Hematopoietic multipotent progenitor cell (in vitro differentiated cells): ENCODE data around the gene MCIDAS. TPM values are rescaled to one million over a fixed set of nuclear protein-coding genes. Genes with fewer than 3 reads are reported as not detected.

Source experiments
- DNase-seq, 3 donors: peaks; one replicate each; pipeline ENCODE4 v3.0.0-alpha.2; 2011 to 2015; ENCODE audit warnings: low read depth in 2 of 3, low spot score in 2 of 3
- total RNA-seq: library from RNA; depleted of rRNA; stranded (reverse); fragments of >200 nt; gene quantifications from one replicate; pipeline ENCODE4 v1.2.3, GENCODE V29; 2012

MCIDAS gene
- total RNA-seq, 1 donor = not detected

GRCh38 chr5:55222985-55223811 is 3.9 kb downstream of the MCIDAS start:
- DNase-seq = peak in 1 of 3 donors; percentile 25

GRCh38 chr5:55222092-55222984 is 4.8 kb downstream of the MCIDAS start:
- DNase-seq = peak in 1 of 3 donors; percentile 31

DNA sequence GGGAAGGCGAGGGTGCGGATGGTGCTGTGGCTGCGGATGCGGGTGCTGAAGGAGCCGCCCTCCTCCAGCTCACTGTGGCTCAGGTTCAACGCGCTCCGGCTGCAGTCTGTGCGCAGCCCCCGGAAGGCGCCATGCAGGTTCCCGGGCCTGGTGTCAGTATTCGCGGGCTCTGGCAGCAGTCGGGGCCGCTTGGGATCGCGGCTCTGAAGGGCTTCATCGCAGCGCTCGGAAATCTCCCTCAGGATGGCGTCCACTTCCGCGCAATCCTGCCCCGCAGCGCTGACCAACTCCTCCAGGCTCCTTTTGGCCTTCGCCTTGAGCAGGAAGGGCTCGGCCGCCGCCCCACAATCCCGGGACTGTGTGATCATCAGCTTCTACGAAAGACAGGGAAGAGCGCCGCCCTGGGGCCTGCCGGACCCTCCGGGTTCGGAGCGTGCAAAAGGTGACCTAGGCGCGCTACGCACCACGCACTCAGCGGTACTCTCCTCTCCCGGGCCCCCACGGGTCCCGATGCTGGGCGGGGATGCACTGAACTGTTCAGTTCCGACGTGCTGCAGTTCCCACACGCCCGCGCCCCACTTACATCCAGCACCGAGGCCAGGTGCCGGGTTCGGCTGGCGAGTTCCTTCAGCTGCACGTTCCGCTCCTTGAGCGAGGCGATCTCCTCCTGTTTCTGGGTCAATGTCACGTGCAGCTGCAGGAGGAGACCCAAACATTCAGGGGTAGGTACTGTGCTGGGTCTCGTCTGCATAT is 6.5 kb downstream of the MCIDAS start:
- no peak for DNase-seq

GRCh38 chr5:55219770-55220169 is 7.3 kb downstream of the MCIDAS start:
- DNase-seq = no peak

DNA sequence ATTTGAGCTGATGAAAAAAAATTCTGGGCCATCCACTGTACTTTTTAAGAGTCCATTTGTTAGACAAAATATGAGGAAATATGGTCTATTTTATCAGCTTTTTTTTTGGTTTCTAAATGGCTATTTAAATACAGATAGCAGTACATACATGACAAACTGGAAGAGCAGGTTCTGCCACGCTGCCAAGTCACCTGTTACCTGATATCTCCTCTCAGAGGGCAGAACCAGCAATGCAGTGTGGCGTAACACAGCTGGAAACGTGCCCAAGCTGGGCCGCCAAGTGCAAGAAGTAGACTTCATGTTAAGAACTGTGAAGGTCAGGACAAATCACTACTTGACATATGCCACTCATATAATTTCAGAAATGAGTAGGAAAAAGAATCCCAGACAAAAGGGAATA is 8.1 kb downstream of the MCIDAS start:
- DNase-seq = no peak

DNA sequence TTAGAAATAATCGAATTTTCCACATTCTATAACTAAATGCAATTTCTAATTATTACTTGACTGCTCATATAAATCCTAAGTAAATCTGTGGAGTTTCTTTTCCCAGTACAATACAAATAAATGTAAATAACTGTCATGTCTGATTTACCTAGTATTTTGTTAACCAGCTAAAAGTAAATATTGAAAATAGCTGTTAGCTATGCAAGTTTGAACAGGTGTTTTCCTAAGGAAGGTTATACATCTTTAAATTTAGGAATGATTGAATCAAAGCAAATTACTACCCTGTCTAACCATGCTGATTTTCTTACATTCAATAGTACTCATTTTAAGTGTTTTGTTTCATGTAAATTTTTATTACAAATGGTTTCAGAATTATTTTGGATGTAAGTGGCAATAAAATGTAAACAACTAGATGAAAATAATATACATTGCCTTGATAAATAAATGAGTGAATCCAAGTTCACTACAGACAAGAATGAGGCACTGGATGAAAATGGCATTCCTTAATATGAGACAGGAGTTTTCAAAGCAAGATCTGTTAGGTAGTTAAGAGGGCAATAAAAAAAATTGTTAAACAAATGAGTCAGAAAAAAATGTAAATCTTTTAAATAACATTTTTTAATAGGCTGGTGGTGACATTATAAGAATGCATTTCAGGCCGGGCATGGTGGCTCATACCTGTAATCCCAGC is 15.8 kb downstream of the MCIDAS start:
- DNase-seq = no peak

DNA sequence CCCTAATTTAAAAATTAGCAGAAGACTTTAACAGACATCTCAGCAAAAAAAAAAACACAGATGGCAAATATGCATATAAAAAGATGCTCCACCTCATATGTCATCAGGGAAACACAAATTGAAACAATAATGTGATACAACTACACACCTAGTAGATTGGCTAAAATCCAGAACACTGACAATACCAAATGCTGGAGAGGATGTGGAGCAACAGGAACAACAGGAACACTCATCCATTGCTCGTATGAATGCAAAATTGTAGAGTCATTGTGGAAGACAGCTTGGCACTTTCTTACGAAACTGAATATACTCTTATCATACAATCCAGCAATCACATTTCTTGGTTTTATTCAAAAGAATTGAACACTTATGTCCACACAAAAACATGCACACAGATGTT is 22.1 kb downstream of the MCIDAS start:
- no peak for DNase-seq

- DNase-seq = no peak
Measured at GRCh38 chr5:55191165-55191564, 36.0 kb downstream of the MCIDAS start.

GRCh38 chr5:55188656-55189540 is 38.2 kb downstream of the MCIDAS start:
- no peak for DNase-seq

- DNase-seq = peak in 2 of 3 donors; percentile 16 to 38
Measured at GRCh38 chr5:55187370-55187769, 39.7 kb downstream of the MCIDAS start.

- DNase-seq = no peak
Measured at GRCh38 chr5:55180016-55180415, 47.1 kb downstream of the MCIDAS start.

DNA sequence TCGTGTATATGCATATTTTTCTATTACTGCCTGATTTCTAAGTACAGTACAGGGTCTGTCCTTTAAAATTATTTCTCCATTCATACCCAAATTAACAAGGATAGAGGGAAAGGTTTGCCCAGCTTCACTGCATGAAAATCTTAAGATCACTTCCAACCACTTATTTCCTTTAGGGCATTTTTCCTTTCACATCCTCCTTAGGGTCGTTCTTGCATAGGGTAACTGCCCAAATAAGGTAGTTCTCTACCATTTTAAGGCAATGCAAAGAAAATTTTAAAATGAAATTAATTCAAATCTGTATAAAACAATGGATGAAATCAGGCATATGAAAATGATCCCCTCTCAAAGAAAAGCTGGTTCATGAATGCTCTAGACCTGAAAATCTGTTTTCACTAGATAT is 50.0 kb downstream of the MCIDAS start:
- DNase-seq = no peak

- peak in 2 of 3 donors; percentile 28 to 41 for DNase-seq
Measured at GRCh38 chr5:55176176-55176818, 50.8 kb downstream of the MCIDAS start.

DNA sequence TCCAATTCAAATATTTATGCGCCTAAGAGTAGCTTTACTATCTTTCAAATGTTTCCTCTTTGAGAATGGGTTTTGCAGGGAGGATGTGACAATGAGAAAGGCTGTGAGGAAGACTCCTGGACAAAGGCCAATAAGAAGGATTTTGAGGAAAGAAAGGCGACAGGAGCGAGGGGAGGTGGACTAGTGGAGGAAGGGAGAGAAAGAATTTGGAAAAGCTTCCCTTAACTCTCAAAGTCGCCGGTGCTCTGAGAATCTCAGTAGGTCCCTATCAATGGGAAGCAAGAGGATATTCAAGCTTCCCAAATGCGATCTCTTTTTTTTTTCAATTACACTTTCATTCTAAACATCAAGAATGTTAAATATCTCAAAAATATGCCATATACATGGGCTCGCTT is 51.3 kb downstream of the MCIDAS start:
- DNase-seq = no peak

DNA sequence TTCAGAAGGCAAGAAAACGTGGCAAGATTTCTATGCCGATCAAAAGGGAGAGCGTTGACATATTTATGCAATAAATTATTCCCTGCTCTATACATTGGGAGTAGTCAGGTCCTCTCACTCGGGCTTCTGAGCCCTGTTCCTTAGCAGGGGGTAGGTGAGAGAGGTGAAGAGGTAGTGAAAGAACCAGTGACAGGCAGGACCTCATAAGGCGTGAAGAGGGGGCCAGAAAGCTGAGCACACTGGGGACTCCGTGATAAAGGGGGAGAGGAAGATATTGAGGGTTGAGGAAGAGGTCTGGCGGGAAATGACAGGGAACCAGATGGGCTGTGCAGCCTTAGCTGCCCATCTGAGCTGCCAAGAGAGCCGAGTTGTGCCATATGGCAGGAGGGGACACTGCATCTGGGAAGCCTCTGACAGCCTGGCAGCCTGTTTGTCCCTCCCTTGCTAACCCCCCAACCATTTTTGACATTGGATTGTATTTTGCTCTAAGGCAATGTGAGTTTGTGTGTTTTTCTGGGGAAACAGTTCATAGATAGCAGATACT is 53.4 kb downstream of the MCIDAS start:
- DNase-seq = peak in 2 of 3 donors; percentile 26 to 36

DNA sequence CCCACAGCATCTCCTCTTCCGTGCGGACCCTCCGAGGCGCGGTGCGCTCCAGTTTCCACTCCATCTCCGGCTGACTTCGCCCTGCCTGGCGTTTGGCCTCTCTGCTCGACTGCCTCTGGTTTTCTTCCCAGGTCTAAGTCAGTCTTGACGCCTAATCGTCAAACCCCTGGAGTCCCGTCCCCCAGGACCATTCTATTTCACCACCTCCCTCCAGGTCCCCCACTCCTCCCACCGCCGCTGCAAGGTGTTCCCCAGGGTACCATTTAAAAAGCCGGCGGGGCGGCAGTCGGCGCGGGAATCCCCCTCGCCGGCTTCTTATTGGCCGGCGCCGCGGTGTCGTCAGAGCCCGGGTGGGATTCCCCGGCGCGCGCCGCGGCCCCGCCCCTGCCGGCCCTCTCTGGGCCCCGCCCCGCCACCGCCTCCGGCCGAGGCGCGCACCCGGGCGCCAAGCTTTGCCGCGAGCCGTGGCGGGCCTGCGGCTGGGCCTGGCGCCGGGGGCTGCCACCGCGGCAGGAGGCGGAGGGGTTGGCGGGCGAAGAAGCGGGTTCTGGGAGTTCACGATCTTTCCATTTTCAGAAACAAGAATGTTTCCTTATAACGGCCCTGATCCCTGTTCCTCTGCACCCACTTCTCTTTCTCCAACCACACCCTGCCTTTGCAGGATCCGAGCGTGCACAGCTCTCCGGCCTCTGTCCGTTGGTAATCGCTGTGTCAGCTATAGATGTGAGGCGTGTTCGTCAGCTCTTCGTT is 54.0 kb downstream of the MCIDAS start, which contains the start of gene CDC20B:
CDC20B (minus strand) TSS at position 241 of the 750 bp plus-strand sequence; CDS start at position 64, 177 bp downstream.
- DNase-seq = peak; percentile 59 to 84 (median 79)

GRCh38 chr5:55172051-55172899 is 54.8 kb downstream of the MCIDAS start:
- DNase-seq = peak; percentile 50 to 95 (median 79)
